ENCODE measurements around the gene ISOC1. TPM values are rescaled to one million over a fixed set of nuclear protein-coding genes. Genes with fewer than 3 reads are reported as not detected.

The ISOC1 gene
- total RNA-seq, 1 experiment from 2014 or later = 25.7 TPM

DNA sequence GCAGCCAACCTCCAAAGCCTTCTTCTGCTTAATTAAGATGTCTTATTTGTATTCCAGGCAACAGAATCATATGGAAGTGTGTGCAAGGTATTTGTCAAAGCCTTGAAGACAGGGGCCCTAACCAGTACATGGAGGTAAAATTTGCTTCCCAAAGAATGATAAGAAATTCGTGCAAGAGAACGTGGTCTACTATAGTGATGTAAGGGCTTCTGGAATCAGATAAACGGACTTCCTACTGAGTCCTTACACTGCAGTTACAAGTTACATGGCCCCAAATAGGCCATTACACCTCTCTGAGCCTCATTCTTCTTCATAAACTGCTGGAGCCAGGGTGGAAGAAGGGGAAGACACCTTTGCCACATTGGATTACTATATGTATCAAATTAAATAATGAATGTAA, 15.9 kb upstream of the ISOC1 start:
- BruUV-seq (replicated peaks) = no TSS peak
- ChIA-PET POLR2A (no interaction called here), CTCF (no interaction called here)
- ATAC-seq (no peak), DNase-seq (ENCODE audit: low read depth, low spot score) (no peak)
- intact Hi-C loops (cut with micrococcal nuclease; ENCODE audit: unreplicated experiment) (no loop called here), in situ Hi-C loops (cut with HindIII; ENCODE audit: low pct_unique_long_range_greater_than_20kb, low sequenced_read_pairs) (no loop called here)
- Histone ChIP-seq H3K4me3 (ENCODE audit: low read depth in 2 of 2, low read length in 2 of 2) (no peak overlapping the region), H3K27ac (ENCODE audit: low read length) (no peak overlapping the region), H3K27me3 (ENCODE audit: control insufficient read depth, insufficient read depth, low read length) (no peaks in the 10 kb centered on the region), H3K9me3 (ENCODE audit: control insufficient read depth, insufficient read depth, low read depth, low read length) (no peaks in the 10 kb centered on the region), H3K4me1 (ENCODE audit: control insufficient read depth, insufficient read depth, low read length) (no peaks in the 10 kb centered on the region), H3K36me3 (ENCODE audit: control insufficient read depth, insufficient read depth, low read length) (no peaks in the 10 kb centered on the region)
- TF ChIP-seq POLR2AphosphoS5 (IDR thresholded peaks at IDR 0.05; ENCODE audit: low read depth, low read length) = no peak

DNA sequence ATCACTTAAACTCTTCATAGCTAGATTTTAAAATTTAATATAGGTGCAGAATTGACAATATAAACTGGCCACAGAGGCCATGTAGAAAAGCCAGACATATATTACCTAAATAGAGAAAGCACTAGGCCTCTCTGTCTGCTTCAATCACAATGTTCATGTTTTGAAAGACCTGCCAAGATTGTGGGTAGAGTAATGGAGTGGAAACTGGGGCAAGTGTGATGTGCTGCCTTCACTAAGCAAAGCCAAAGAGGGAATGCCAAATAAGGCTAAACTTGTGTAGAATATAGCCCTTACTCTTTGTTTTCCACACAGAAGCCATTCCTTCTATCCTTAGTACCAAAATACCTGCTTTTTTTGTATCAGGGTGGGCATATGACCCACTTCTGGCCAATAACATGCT, 15.1 kb upstream of the ISOC1 start:
- in situ Hi-C loops (cut with HindIII; ENCODE audit: low pct_unique_long_range_greater_than_20kb, low sequenced_read_pairs) = no loop called here

DNA sequence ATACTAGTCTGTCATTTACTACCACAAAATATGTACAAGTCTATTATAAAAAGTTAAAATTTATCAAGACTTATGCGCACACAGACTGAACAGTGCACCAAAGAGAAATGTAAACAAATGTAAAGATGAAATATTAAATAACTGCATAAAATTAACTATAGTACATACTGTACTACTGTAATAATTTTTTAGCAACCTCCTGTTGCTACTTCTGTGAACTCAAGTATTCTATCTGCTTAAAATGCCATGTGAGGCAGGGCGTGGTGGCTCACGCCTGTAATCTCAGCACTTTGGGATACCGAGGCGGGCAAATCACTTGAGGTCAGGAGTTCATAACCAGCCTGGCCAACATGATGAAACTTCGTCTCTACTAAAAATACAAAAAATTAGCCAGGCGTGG, 13.8 kb upstream of the ISOC1 start:
- Histone ChIP-seq H3K4me1 (ENCODE audit: control insufficient read depth, insufficient read depth, low read length) (no peaks in the 10 kb centered on the region), H3K4me3 (ENCODE audit: low read depth in 2 of 2, low read length in 2 of 2) (no peak overlapping the region), H3K9me3 (ENCODE audit: control insufficient read depth, insufficient read depth, low read depth, low read length) (no peaks in the 10 kb centered on the region), H3K27me3 (ENCODE audit: control insufficient read depth, insufficient read depth, low read length) (no peaks in the 10 kb centered on the region), H3K27ac (ENCODE audit: low read length) (no peak overlapping the region), H3K36me3 (ENCODE audit: control insufficient read depth, insufficient read depth, low read length) (no peaks in the 10 kb centered on the region)
- DNase-seq (ENCODE audit: low read depth, low spot score) = no peak
- in situ Hi-C loops (cut with HindIII; ENCODE audit: low pct_unique_long_range_greater_than_20kb, low sequenced_read_pairs) = no loop called here
- ATAC-seq = no peak
- no TSS peak for BruUV-seq (replicated peaks)
- TF ChIP-seq SIN3A (IDR thresholded peaks at IDR 0.05; ENCODE audit: borderline replicate concordance, insufficient read depth, low read depth, low read length) (no peak), POLR2AphosphoS5 (IDR thresholded peaks at IDR 0.05; ENCODE audit: low read depth, low read length) (no peak), TCF7L2 (IDR thresholded peaks at IDR 0.05; ENCODE audit: low read depth, low read length) (no peak)
- TF ChIP-seq, protein P1, sequence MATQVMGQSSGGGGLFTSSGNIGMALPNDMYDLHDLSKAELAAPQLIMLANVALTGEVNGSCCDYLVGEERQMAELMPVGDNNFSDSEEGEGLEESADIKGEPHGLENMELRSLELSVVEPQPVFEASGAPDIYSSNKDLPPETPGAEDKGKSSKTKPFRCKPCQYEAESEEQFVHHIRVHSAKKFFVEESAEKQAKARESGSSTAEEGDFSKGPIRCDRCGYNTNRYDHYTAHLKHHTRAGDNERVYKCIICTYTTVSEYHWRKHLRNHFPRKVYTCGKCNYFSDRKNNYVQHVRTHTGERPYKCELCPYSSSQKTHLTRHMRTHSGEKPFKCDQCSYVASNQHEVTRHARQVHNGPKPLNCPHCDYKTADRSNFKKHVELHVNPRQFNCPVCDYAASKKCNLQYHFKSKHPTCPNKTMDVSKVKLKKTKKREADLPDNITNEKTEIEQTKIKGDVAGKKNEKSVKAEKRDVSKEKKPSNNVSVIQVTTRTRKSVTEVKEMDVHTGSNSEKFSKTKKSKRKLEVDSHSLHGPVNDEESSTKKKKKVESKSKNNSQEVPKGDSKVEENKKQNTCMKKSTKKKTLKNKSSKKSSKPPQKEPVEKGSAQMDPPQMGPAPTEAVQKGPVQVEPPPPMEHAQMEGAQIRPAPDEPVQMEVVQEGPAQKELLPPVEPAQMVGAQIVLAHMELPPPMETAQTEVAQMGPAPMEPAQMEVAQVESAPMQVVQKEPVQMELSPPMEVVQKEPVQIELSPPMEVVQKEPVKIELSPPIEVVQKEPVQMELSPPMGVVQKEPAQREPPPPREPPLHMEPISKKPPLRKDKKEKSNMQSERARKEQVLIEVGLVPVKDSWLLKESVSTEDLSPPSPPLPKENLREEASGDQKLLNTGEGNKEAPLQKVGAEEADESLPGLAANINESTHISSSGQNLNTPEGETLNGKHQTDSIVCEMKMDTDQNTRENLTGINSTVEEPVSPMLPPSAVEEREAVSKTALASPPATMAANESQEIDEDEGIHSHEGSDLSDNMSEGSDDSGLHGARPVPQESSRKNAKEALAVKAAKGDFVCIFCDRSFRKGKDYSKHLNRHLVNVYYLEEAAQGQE (IDR thresholded peaks at IDR 0.05; ENCODE audit: insufficient read depth in 1 of 2, low read depth in 2 of 2, low read length in 1 of 2) = no peak
- TF ChIP-seq, protein P2, sequence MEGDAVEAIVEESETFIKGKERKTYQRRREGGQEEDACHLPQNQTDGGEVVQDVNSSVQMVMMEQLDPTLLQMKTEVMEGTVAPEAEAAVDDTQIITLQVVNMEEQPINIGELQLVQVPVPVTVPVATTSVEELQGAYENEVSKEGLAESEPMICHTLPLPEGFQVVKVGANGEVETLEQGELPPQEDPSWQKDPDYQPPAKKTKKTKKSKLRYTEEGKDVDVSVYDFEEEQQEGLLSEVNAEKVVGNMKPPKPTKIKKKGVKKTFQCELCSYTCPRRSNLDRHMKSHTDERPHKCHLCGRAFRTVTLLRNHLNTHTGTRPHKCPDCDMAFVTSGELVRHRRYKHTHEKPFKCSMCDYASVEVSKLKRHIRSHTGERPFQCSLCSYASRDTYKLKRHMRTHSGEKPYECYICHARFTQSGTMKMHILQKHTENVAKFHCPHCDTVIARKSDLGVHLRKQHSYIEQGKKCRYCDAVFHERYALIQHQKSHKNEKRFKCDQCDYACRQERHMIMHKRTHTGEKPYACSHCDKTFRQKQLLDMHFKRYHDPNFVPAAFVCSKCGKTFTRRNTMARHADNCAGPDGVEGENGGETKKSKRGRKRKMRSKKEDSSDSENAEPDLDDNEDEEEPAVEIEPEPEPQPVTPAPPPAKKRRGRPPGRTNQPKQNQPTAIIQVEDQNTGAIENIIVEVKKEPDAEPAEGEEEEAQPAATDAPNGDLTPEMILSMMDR (IDR thresholded peaks at IDR 0.05) = no peak
- intact Hi-C loops (cut with micrococcal nuclease; ENCODE audit: unreplicated experiment) = no loop called here
- CTCF ChIA-PET = no interaction called here
- POLR2A ChIA-PET = no interaction called here

More for the DNA sequence above, 15.1 kb upstream of the ISOC1 start:
- BruUV-seq (replicated peaks) = no TSS peak
- H3K27ac ChIP-seq (ENCODE audit: low read length) = no peak overlapping the region
- CTCF ChIA-PET = no interaction called here
- H3K36me3 ChIP-seq (ENCODE audit: control insufficient read depth, insufficient read depth, low read length) = no peaks in the 10 kb centered on the region
- H3K4me1 ChIP-seq (ENCODE audit: control insufficient read depth, insufficient read depth, low read length) = no peaks in the 10 kb centered on the region
- H3K9me3 ChIP-seq (ENCODE audit: control insufficient read depth, insufficient read depth, low read depth, low read length) = no peaks in the 10 kb centered on the region
- H3K4me3 ChIP-seq (ENCODE audit: low read depth in 2 of 2, low read length in 2 of 2) = no peak overlapping the region
- POLR2A ChIA-PET = no interaction called here
- DNase-seq (ENCODE audit: low read depth, low spot score) (no peak), ATAC-seq (no peak)
- no peaks in the 10 kb centered on the region for H3K27me3 ChIP-seq (ENCODE audit: control insufficient read depth, insufficient read depth, low read length)
- intact Hi-C loops (cut with micrococcal nuclease; ENCODE audit: unreplicated experiment) = no loop called here
- TF ChIP-seq, protein P2 (IDR thresholded peaks at IDR 0.05) = no peak
- TF ChIP-seq, protein P1 (IDR thresholded peaks at IDR 0.05; ENCODE audit: insufficient read depth in 1 of 2, low read depth in 2 of 2, low read length in 1 of 2) = no peak
